HG02759 (cell line): ENCODE data around the gene CFL2.

Source experiments
- ATAC-seq: cut with Tn5 transposase; IDR thresholded peaks from one replicate; pipeline ENCODE4 v1.9.1; 2021; ENCODE audit warnings: mild to moderate bottlenecking, moderate library complexity; ENCODE audit not compliant: unreplicated experiment

Gene CFL2

DNA sequence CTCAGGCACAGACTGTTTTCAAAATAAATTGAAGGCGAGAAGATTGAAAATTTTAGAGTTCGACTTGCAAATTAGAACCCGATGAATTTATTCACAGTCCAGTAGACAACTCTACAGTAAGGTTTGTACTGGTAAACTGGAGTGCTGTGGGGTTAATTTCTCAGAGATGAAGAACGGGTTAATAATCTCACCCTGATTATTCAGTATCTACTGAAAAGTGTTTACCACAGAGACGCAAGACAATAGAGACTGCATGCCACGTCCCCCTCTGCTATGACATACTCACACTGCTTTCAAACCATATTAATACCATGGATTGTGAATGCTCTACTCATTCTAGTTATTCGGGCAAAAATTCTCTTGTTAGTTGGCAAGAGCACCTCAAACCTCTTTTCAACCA lies 36.1 kb downstream of the CFL2 start:
- no peak for ATAC-seq

DNA sequence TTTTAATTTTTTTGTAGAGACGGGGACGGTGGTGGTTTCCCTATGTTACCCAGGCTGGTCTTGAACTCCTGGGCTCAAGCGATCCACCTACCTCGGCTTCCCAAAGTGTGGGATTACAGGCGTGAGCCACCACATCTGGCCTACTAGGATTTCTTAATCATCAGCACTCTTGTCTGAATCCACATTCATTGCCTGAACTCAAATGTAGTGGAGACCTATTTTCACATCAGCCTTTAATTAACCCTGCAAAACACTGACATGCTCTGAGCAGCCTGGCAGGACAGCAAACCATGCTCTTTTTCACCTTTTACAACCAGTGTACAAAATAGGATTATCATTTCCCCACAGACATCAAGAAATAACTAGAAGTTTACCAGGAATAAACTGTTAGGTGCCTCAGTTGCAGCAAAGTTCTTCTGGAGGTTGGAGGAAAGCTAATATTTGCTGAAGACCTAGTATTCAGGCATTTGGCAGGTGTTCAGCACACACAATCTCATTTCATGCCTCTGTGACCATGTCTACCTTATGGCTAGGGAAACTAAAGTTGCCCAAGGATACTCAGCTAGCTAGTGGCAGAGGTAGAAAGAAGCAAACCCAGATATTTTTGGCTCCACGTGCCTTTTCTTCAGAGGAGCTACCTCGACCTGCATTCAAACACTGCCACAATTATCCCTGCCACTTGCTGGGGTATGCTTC lies 37.7 kb downstream of the CFL2 start:
- ATAC-seq: no peak

DNA sequence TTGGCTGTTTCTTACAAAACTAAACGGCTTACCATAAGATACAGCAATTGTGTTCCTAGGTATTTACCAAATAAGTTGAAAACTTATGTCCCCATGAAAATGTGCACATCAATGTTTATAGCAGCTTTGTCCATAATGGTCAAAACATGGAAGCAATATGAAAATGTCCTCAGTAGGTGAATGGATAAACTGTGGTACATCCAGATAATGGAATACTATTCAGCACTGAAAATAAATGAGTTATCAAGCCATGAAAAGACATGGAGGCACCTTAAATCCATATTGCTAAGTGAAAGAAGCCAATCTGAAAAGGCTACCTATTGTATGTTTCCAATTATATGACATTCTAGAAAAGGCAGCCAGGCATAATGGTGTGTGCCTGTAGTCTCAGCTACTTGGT lies 40.7 kb downstream of the CFL2 start:
- no peak for ATAC-seq

DNA sequence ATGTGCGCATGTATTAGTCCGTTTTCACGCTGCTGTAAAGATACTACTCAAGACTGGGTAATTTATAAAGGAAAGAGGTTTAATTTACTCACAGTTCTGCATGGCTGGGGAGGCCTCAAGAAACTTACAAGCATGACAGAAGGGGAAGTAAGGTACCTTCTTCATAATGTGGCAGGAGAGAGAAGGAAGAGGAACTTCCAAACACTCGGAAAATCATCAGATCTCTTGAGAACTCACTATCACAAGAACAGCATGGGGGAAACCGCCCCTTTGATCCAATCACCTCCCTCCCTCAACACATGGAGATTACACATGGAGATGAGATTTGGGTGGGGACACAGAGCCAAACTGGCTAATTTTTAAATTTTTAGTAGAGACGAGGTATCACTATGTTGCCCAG lies 42.7 kb downstream of the CFL2 start:
- no peak for ATAC-seq

DNA sequence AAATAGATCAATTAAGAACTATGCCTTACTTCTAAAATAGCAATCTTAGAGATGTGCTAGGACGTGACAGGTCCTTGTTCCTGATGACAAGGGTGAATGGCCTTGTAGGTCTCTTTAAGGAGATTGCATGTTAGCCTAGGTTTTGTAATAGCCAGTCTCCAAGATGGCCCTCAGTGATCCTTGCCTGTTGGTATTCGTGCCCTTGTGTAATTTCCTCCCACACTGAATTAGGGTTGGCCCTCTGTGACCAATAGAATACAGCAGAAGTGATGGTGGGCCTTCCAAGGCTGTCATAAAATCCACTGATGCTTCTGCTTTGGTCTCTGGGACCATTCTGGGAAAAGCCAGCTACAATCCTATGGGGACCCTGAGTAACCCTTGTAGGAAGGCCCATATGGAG lies 46.3 kb downstream of the CFL2 start:
- ATAC-seq: no peak

DNA sequence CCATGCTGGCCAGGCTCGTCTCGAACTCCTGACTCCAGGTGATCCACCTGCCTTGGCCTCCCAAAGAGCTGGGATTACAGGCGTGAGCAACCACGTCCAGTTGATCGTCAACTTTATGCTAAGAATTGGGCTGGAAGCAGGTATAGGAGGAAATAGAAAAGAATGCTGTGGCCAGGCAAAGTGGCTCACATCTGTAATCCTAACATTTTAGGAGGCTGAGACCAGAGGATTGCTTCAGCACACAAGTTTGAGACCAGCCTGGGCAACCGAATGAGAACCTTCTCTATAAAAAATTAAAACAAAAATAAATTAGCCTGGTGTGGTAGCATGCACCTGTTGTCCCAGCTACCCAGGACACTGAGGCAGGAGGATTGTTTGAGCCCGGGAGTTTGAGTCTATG lies 47.4 kb downstream of the CFL2 start:
- ATAC-seq: no peak

DNA sequence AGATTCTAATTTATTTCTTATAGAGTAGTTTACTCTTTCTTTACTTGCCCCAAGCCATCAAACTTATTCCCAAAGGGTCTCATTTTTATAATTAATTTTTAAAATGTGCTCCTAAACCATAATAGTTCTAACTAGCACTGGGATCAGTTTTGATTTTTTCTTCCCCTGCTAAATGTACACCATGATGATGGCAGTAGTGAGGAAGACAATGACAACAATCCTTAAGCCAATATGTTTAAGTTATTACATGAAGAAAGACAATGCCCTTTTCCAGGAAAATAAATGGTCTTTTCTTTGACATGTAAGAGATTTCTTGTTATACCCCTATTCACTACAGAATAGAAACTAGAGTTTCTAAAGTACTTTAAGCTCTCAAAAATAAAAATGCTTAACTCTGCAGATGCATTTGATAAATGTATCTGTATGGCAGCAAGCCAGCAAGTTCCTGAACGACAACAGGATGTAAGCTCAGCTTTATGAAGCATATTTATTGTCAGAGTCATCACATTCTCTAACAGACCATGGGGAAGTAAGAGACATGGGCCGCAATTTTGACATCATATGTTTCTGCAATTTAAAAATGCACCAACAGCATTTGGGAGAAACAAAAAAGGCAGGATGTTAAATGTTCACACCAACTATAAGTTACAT lies 48.5 kb downstream of the CFL2 start:
- ATAC-seq: no peak

DNA sequence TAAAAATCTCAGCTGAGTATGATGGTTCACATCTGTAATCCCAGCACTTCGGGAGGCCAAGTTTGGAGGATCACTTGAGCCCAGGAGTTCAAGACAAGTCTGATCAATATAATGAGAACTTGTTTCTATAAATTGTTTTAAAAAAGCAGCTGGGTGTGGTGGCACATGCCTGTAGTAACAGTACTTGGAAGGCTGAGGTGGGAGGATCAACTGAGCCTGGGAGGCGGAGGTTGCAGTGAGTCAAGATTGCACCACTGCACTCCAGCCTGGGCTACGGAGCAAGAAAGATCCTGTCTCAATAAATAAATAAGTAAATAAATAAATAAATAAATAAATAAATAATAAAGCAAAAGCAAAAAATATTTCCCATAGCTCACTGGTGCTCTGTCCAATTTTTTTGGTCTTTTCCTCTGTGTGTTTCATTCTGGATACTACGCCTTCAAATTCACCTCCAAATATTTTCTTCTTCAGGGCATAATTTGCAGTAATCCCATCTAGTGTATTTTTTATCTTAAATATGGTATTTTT lies 51.8 kb downstream of the CFL2 start:
- no peak for ATAC-seq

DNA sequence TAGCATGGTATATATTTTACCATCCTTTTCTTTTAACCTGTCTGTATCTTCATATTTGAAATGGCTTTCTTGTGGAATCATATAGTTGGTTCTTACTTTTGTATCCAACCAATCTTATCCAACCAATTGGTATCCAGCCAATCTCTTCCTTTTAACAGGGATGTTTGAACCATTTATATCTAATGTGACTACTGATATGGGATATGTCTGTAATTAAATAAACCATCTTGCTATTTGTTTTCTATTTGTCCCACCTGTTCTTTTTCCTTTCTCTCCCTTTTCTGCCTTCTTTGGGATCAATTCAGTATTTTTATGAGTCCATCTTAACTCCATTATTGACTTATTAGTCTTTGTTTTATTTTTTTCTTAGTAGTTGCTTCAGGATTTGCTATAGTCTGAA lies 53.6 kb downstream of the CFL2 start:
- ATAC-seq: no peak
